GM21576 (cell line): ENCODE data around the gene ASB16.

ENCODE experiments used
- ATAC-seq: cut with Tn5 transposase; IDR thresholded peaks from one replicate; pipeline ENCODE4 v1.9.1; 2021; ENCODE audit warnings: mild to moderate bottlenecking, moderate library complexity; ENCODE audit not compliant: unreplicated experiment

Gene ASB16

GRCh38 chr17:44222112-44222869, 51.8 kb downstream of the ASB16 start:
- ATAC-seq: no peak

GRCh38 chr17:44223541-44224071, 53.1 kb downstream of the ASB16 start:
- ATAC-seq: no peak
